Measurements from ENCODE around the gene PPIL1. TPM values are rescaled to one million over a fixed set of nuclear protein-coding genes. Genes with fewer than 3 reads are reported as not detected.

The PPIL1 gene
- total RNA-seq, 1 donor from 2014 or later = 18.9 TPM

- no peak overlapping the region for H3K4me3 ChIP-seq
- intact Hi-C loops (cut with DNase I) = no loop called here
- H3K4me1 ChIP-seq = peaks cover 45% of the 10 kb centered on the region
- no peaks in the 10 kb centered on the region for H3K36me3 ChIP-seq
- H3K27ac ChIP-seq = no peak overlapping the region
- no peaks in the 10 kb centered on the region for H3K27me3 ChIP-seq
- no peaks in the 10 kb centered on the region for H3K9me3 ChIP-seq
- TF ChIP-seq CTCF (IDR thresholded peaks at IDR 0.05) (no peak), POLR2A (IDR thresholded peaks at IDR 0.05) (no peak), POLR2AphosphoS5 (IDR thresholded peaks at IDR 0.05; ENCODE audit: insufficient read depth in 1 of 2, low read depth in 1 of 2) (no peak)
- DNase-seq (ENCODE audit: extremely low spot score in 2 of 2) = no peak
Measured at GRCh38 chr6:36825994-36826393, 48.6 kb downstream of the PPIL1 start.

GRCh38 chr6:36825452-36825851 is 49.2 kb downstream of the PPIL1 start:
- no peak for TF ChIP-seq CTCF (IDR thresholded peaks at IDR 0.05)
- TF ChIP-seq POLR2AphosphoS5 (IDR thresholded peaks at IDR 0.05; ENCODE audit: insufficient read depth in 1 of 2, low read depth in 1 of 2) = no peak
- TF ChIP-seq POLR2A (IDR thresholded peaks at IDR 0.05) = no peak
- Histone ChIP-seq H3K4me1 (peaks cover 42% of the 10 kb centered on the region), H3K9me3 (no peaks in the 10 kb centered on the region), H3K4me3 (no peak overlapping the region), H3K36me3 (no peaks in the 10 kb centered on the region), H3K27me3 (no peaks in the 10 kb centered on the region), H3K27ac (peak overlapping the region; percentile 13)
- no peak for DNase-seq (ENCODE audit: extremely low spot score in 2 of 2)
- intact Hi-C loops (cut with DNase I) = no loop called here

GRCh38 chr6:36824253-36824652 is 50.4 kb downstream of the PPIL1 start:
- intact Hi-C loops (cut with DNase I) = no loop called here
- no peaks in the 10 kb centered on the region for H3K36me3 ChIP-seq
- no peaks in the 10 kb centered on the region for H3K27me3 ChIP-seq
- no peaks in the 10 kb centered on the region for H3K9me3 ChIP-seq
- H3K27ac ChIP-seq = peak overlapping the region; percentile 13
- H3K4me1 ChIP-seq = peaks cover 30% of the 10 kb centered on the region
- no peak for TF ChIP-seq CTCF (IDR thresholded peaks at IDR 0.05)
- TF ChIP-seq POLR2A (IDR thresholded peaks at IDR 0.05) = no peak
- no peak for TF ChIP-seq POLR2AphosphoS5 (IDR thresholded peaks at IDR 0.05; ENCODE audit: insufficient read depth in 1 of 2, low read depth in 1 of 2)
- DNase-seq (ENCODE audit: extremely low spot score in 2 of 2) = no peak
- no peak overlapping the region for H3K4me3 ChIP-seq

- DNase-seq (ENCODE audit: extremely low spot score in 2 of 2) = no peak
- Histone ChIP-seq H3K4me3 (no peak overlapping the region), H3K4me1 (peaks cover 30% of the 10 kb centered on the region), H3K27me3 (no peaks in the 10 kb centered on the region), H3K27ac (peak overlapping the region; percentile 16), H3K9me3 (no peaks in the 10 kb centered on the region), H3K36me3 (no peaks in the 10 kb centered on the region)
- TF ChIP-seq POLR2AphosphoS5 (IDR thresholded peaks at IDR 0.05; ENCODE audit: insufficient read depth in 1 of 2, low read depth in 1 of 2) = no peak
- no peak for TF ChIP-seq POLR2A (IDR thresholded peaks at IDR 0.05)
- intact Hi-C loops (cut with DNase I) = no loop called here
Measured at GRCh38 chr6:36823421-36824096, 51.0 kb downstream of the PPIL1 start.

GRCh38 chr6:36822506-36823269 is 51.9 kb downstream of the PPIL1 start:
- H3K9me3 ChIP-seq = no peaks in the 10 kb centered on the region
- H3K36me3 ChIP-seq = no peaks in the 10 kb centered on the region
- peaks cover 28% of the 10 kb centered on the region for H3K4me1 ChIP-seq
- no peaks in the 10 kb centered on the region for H3K27me3 ChIP-seq
- TF ChIP-seq POLR2A (IDR thresholded peaks at IDR 0.05) (no peak), POLR2AphosphoS5 (IDR thresholded peaks at IDR 0.05; ENCODE audit: insufficient read depth in 1 of 2, low read depth in 1 of 2) (peak in 1 of 2 donors; percentile 51), CTCF (IDR thresholded peaks at IDR 0.05) (no peak)
- H3K4me3 ChIP-seq = no peak overlapping the region
- H3K27ac ChIP-seq = peak overlapping the region; percentile 25
- no peak for DNase-seq (ENCODE audit: extremely low spot score in 2 of 2)
- intact Hi-C loops (cut with DNase I) = no loop called here

All from vagina (tissue), 2 donors.